ENCODE results near the gene A2M. TPM values are rescaled to one million over a fixed set of nuclear protein-coding genes. Genes with fewer than 3 reads are reported as not detected.
A peak's percentile ranks its signal among the peaks of the same experiment; 100 is the strongest.

The A2M gene
- total RNA-seq, 1 donor from 2014 or later = 1,832 TPM

GRCh38 chr12:9040484-9041186 is 75.1 kb downstream of the A2M start:
- Histone ChIP-seq H3K36me3 (no peaks in the 10 kb centered on the region), H3K4me3 (no peak overlapping the region), H3K27ac (no peak overlapping the region), H3K27me3 (ENCODE audit: low read depth) (no peaks in the 10 kb centered on the region), H3K9me3 (no peaks in the 10 kb centered on the region), H3K4me1 (no peaks in the 10 kb centered on the region)
- TF ChIP-seq CTCF (IDR thresholded peaks at IDR 0.05) = no peak
- DNase-seq (no peak), ATAC-seq (no peak)
- intact Hi-C loops (cut with DNase I) = no loop called here

GRCh38 chr12:9039397-9039977 is 76.2 kb downstream of the A2M start:
- Histone ChIP-seq H3K27me3 (ENCODE audit: low read depth) (no peaks in the 10 kb centered on the region), H3K9me3 (no peaks in the 10 kb centered on the region), H3K4me1 (no peaks in the 10 kb centered on the region), H3K4me3 (no peak overlapping the region), H3K27ac (no peak overlapping the region), H3K36me3 (no peaks in the 10 kb centered on the region)
- ATAC-seq (peak; percentile 75 to 79), DNase-seq (no peak)
- intact Hi-C loops (cut with DNase I) = no loop called here
- TF ChIP-seq CTCF (IDR thresholded peaks at IDR 0.05) = peak; percentile 77

- ATAC-seq (no peak), DNase-seq (no peak)
- intact Hi-C loops (cut with DNase I) = no loop called here
- Histone ChIP-seq H3K9me3 (no peaks in the 10 kb centered on the region), H3K4me1 (no peaks in the 10 kb centered on the region), H3K27me3 (ENCODE audit: low read depth) (no peaks in the 10 kb centered on the region), H3K4me3 (no peak overlapping the region), H3K36me3 (no peaks in the 10 kb centered on the region), H3K27ac (no peak overlapping the region)
- TF ChIP-seq CTCF (IDR thresholded peaks at IDR 0.05) = no peak
Observed at GRCh38 chr12:9037431-9037830, 78.3 kb downstream of the A2M start.

- intact Hi-C loops (cut with DNase I) = no loop called here
- H3K4me1 ChIP-seq = no peaks in the 10 kb centered on the region
- no peak overlapping the region for H3K27ac ChIP-seq
- no peak for TF ChIP-seq CTCF (IDR thresholded peaks at IDR 0.05)
- DNase-seq (no peak), ATAC-seq (no peak)
- no peaks in the 10 kb centered on the region for H3K9me3 ChIP-seq
- H3K4me3 ChIP-seq = no peak overlapping the region
- no peaks in the 10 kb centered on the region for H3K27me3 ChIP-seq (ENCODE audit: low read depth)
- H3K36me3 ChIP-seq = no peaks in the 10 kb centered on the region
Observed at GRCh38 chr12:9036227-9036626, 79.5 kb downstream of the A2M start.

GRCh38 chr12:9034095-9034494 is 81.6 kb downstream of the A2M start:
- intact Hi-C loops (cut with DNase I) = no loop called here
- H3K36me3 ChIP-seq = no peaks in the 10 kb centered on the region
- DNase-seq = no peak
- no peak for TF ChIP-seq CTCF (IDR thresholded peaks at IDR 0.05)
- no peaks in the 10 kb centered on the region for H3K9me3 ChIP-seq
- H3K27me3 ChIP-seq (ENCODE audit: low read depth) = no peaks in the 10 kb centered on the region
- H3K4me1 ChIP-seq = no peaks in the 10 kb centered on the region
- H3K4me3 ChIP-seq = no peak overlapping the region
- no peak overlapping the region for H3K27ac ChIP-seq
- no peak for ATAC-seq

Measured in lower lobe of right lung (tissue), 2 donors.